GM12878 (cell line): ENCODE data around the gene ARHGAP12. TPM values are rescaled to one million over a fixed set of nuclear protein-coding genes. Genes with fewer than 3 reads are reported as not detected.

Source experiments
- GABPA ChIP-seq: IDR thresholded peaks from 2 replicates; pipeline ENCODE4 v1.6.1; 2014; ENCODE audit warnings: antibody characterized with exemption, low read depth, mild to moderate bottlenecking, inconsistent platforms
- LARP7 ChIP-seq: fragments of 450-650 bp; IDR thresholded peaks from 2 replicates; pipeline ENCODE4 v1.6.1; 2017; ENCODE audit warnings: mild to moderate bottlenecking
- NBN ChIP-seq: fragments of 450-650 bp; IDR thresholded peaks from 2 replicates; pipeline ENCODE4 v1.6.1; 2016
- NFYB ChIP-seq: IDR thresholded peaks from 2 replicates; pipeline ENCODE4 v1.6.1; 2011; ENCODE audit warnings: low read depth, mild to moderate bottlenecking, low read length, improper control_type of control experiment, moderate library complexity; ENCODE audit not compliant: insufficient read depth
- NR2C1 ChIP-seq: fragments of 450-650 bp; IDR thresholded peaks from 2 replicates; pipeline ENCODE4 v1.6.1; 2017; ENCODE audit warnings: antibody characterized with exemption, mild to moderate bottlenecking, moderate library complexity
- REST ChIP-seq: IDR thresholded peaks from 2 replicates; pipeline ENCODE4 v1.6.1; 2012; ENCODE audit warnings: mild to moderate bottlenecking, low read depth, low read length
- RFX5 ChIP-seq: IDR thresholded peaks from 2 replicates; pipeline ENCODE4 v1.6.1; 2011; ENCODE audit warnings: low read depth, low read length, improper control_type of control experiment
- YBX1 ChIP-seq: fragments of 450-650 bp; IDR thresholded peaks from 2 replicates; pipeline ENCODE4 v1.6.1; 2016; ENCODE audit warnings: antibody characterized with exemption
- ZNF622 ChIP-seq: fragments of 450-650 bp; IDR thresholded peaks from 2 replicates; pipeline ENCODE4 v1.6.1; 2017; ENCODE audit warnings: mild to moderate bottlenecking, inconsistent platforms
- polyA plus RNA-seq, 11 experiments: library from polyadenylated mRNA; depleted of rRNA in 4 of 11; unstranded in 6 of 11; stranded (reverse) in 5 of 11; fragments of >200 nt; fragmentation: Nextera tagmentation in 4 of 11; fragmentation: Illumina TruSeq in 1 of 11; extraction: Ambion mirVana in 4 of 11; extraction: Trizol in 1 of 11; gene quantifications; 1 replicate in 1 of 11; 2 replicates in 10 of 11; pipeline versions ENCODE4 v1.2.1 to v1.2.3, GENCODE V29; 2011 to 2016; ENCODE audit warnings: inconsistent platforms in 2 of 11, missing spikeins in 2 of 11, low read depth in 1 of 11
- total RNA-seq, 4 experiments: library from RNA; depleted of rRNA in 3 of 4; stranded (reverse); fragments of >200 nt in 3 of 4; fragmentation: Illumina TruSeq in 1 of 4; extraction: Trizol in 1 of 4; gene quantifications; 2 replicates each; pipeline versions ENCODE4 v1.2.1 to v1.2.3, GENCODE V29; 2013 to 2021
- TF ChIP-seq, protein P1 (sequence below): fragments of 450-650 bp; IDR thresholded peaks from 2 replicates; pipeline ENCODE4 v1.6.1; 2017; ENCODE audit warnings: low read depth, mild to moderate bottlenecking, moderate library complexity

ARHGAP12 gene
- total and polyA plus RNA-seq, 10 of the 15 experiments (the other 5 are each of a cell fraction or from before 2014, with no cell fraction given) = 5.4 to 15.6 (median 8.5) TPM

DNA sequence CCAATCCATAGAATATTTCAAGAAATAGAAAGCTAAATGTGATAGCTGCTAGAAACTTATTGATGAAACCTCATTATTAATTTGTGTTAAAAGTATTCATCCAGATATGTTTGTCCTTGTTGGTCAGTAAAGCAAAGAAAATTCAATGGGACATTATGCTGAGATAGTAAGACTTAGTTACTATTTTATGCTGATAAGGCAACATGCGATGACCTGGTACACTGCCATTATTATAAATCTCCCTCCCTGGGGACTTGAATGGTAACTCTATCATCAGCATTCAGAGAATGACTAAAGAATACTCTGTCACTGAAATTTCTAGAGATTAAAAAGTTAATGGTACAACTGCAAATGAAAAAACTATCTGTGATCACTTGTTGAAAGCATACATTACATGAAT, 54.9 kb downstream of the ARHGAP12 start (continued):
- no peak for TF ChIP-seq ZNF622
- TF ChIP-seq YBX1 = no peak
- TF ChIP-seq, protein P1, sequence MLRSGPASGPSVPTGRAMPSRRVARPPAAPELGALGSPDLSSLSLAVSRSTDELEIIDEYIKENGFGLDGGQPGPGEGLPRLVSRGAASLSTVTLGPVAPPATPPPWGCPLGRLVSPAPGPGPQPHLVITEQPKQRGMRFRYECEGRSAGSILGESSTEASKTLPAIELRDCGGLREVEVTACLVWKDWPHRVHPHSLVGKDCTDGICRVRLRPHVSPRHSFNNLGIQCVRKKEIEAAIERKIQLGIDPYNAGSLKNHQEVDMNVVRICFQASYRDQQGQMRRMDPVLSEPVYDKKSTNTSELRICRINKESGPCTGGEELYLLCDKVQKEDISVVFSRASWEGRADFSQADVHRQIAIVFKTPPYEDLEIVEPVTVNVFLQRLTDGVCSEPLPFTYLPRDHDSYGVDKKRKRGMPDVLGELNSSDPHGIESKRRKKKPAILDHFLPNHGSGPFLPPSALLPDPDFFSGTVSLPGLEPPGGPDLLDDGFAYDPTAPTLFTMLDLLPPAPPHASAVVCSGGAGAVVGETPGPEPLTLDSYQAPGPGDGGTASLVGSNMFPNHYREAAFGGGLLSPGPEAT = no peak
- TF ChIP-seq NBN = no peak
- TF ChIP-seq NFYB = no peak
- TF ChIP-seq LARP7 = no peak
- TF ChIP-seq NR2C1 = no peak
- TF ChIP-seq GABPA = no peak
- no peak for TF ChIP-seq RFX5
- no peak for TF ChIP-seq REST
